PC-9 (cell line): ENCODE measurements around the gene IL4R.

ENCODE experiments used
- EZH2 ChIP-seq: fragments of 200-600 bp; sonication (generic); IDR thresholded peaks from 2 replicates; pipeline ENCODE4 v1.8.0; 2017; ENCODE audit warnings: antibody characterized with exemption, low read depth
- TF ChIP-seq, protein P1 (sequence below): fragments of 200-600 bp; sonication (generic); conservative IDR thresholded peaks from 2 replicates; pipeline ENCODE4 v1.6.1; 2017; ENCODE audit warnings: mixed run types, antibody characterized with exemption, mild to moderate bottlenecking, moderate library complexity

DNA sequence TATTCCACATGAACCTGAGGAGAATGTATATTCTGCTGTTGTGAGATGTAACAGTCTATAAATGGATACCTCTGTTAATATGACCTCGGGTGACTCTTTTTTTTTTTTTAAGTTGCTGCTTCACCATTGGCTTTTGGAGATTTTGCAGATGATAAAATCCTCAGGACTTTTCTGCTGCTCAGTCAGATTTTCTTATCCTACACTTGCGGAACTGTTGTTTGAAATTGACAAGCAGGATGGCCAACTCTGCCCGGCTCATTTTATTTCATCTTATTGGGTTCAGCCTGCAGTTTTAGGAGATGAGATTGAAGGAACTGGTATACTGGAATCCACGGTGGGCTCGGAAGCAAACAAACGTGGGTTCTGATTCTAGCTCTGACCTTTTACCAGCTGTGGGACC, 19.3 kb downstream of the IL4R start:
- TF ChIP-seq, protein P1, sequence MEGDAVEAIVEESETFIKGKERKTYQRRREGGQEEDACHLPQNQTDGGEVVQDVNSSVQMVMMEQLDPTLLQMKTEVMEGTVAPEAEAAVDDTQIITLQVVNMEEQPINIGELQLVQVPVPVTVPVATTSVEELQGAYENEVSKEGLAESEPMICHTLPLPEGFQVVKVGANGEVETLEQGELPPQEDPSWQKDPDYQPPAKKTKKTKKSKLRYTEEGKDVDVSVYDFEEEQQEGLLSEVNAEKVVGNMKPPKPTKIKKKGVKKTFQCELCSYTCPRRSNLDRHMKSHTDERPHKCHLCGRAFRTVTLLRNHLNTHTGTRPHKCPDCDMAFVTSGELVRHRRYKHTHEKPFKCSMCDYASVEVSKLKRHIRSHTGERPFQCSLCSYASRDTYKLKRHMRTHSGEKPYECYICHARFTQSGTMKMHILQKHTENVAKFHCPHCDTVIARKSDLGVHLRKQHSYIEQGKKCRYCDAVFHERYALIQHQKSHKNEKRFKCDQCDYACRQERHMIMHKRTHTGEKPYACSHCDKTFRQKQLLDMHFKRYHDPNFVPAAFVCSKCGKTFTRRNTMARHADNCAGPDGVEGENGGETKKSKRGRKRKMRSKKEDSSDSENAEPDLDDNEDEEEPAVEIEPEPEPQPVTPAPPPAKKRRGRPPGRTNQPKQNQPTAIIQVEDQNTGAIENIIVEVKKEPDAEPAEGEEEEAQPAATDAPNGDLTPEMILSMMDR: no peak
- no peak for TF ChIP-seq EZH2
